ENCODE data around the gene ARTN. TPM values are rescaled to one million over a fixed set of nuclear protein-coding genes. Genes with fewer than 3 reads are reported as not detected.

Gene ARTN
- polyA plus RNA-seq, 3 donors = 0.15 TPM; not detected in 2

GRCh38 chr1:43913051-43913501, 20.5 kb upstream of the ARTN start:
- Histone ChIP-seq H3K79me2 (ENCODE audit: insufficient read depth, low read length) (no peaks in the 10 kb centered on the region), H3K9me3 (replicated peaks in 1 of 2; ENCODE audit: control insufficient read depth in 1 of 2, insufficient read depth in 1 of 2, low read length in 2 of 2) (no peaks in the 10 kb centered on the region), H3K27ac (ENCODE audit: low read depth in 1 of 2, low read length in 2 of 2) (no peak overlapping the region), H4K20me1 (ENCODE audit: insufficient read depth, low read length) (no peaks in the 10 kb centered on the region), H2AFZ (ENCODE audit: insufficient read depth, low read depth, low read length, poor library complexity, severe bottlenecking) (no peak overlapping the region), H3K36me3 (replicated peaks in 1 of 2; ENCODE audit: control insufficient read depth in 1 of 2, insufficient read depth in 2 of 2, low read length in 2 of 2) (peaks cover 7 to 16% of the 10 kb centered on the region in 2 donors), H3K4me3 (replicated peaks in 1 of 3; ENCODE audit: low read depth in 2 of 3, low read length in 3 of 3) (no peak overlapping the region), H3K4me2 (replicated peaks; ENCODE audit: extremely low read depth, low read length, poor library complexity, severe bottlenecking) (no peak overlapping the region), H3K9ac (ENCODE audit: insufficient read depth, low read length, poor library complexity, severe bottlenecking) (no peak overlapping the region), H3K27me3 (ENCODE audit: control insufficient read depth in 2 of 2, insufficient read depth in 2 of 2, low read length in 2 of 2) (no peaks in the 10 kb centered on the region), H3K4me1 (ENCODE audit: control insufficient read depth in 1 of 2, insufficient read depth in 2 of 2, low read length in 2 of 2) (no peaks in the 10 kb centered on the region)
- Mint-ChIP-seq H3K4me3 (no peak overlapping the region), H3K4me1 (no peaks in the 10 kb centered on the region), H3K27ac (no peak overlapping the region), H3K36me3 (peaks cover 6 to 21% of the 10 kb centered on the region in 2 donors), H3K27me3 (ENCODE audit: low read depth in 3 of 3) (peaks cover 0 to 3% (median 2%) of the 10 kb centered on the region in 3 donors), H3K9me3 (no peaks in the 10 kb centered on the region)
- TF ChIP-seq CTCF (IDR thresholded peaks at IDR 0.05) = no peak
- DNase-seq = no peak
- intact Hi-C loops (cut with micrococcal nuclease) = no loop called here
- WGBS (ENCODE audit: insufficient coverage) = no CpG with 5 or more reads among the region's 7 CpGs

GRCh38 chr1:43913666-43914360, 19.8 kb upstream of the ARTN start:
- H3K36me3 Mint-ChIP-seq = peaks cover 6 to 17% of the 10 kb centered on the region in 2 donors
- Histone ChIP-seq H2AFZ (ENCODE audit: insufficient read depth, low read depth, low read length, poor library complexity, severe bottlenecking) (no peak overlapping the region), H3K4me2 (replicated peaks; ENCODE audit: extremely low read depth, low read length, poor library complexity, severe bottlenecking) (no peak overlapping the region), H3K79me2 (ENCODE audit: insufficient read depth, low read length) (no peaks in the 10 kb centered on the region), H3K36me3 (replicated peaks in 1 of 2; ENCODE audit: control insufficient read depth in 1 of 2, insufficient read depth in 2 of 2, low read length in 2 of 2) (peaks cover 7 to 16% of the 10 kb centered on the region in 2 donors), H3K4me3 (replicated peaks in 1 of 3; ENCODE audit: low read depth in 2 of 3, low read length in 3 of 3) (no peak overlapping the region), H3K9me3 (replicated peaks in 1 of 2; ENCODE audit: control insufficient read depth in 1 of 2, insufficient read depth in 1 of 2, low read length in 2 of 2) (no peaks in the 10 kb centered on the region), H4K20me1 (ENCODE audit: insufficient read depth, low read length) (no peaks in the 10 kb centered on the region), H3K27ac (ENCODE audit: low read depth in 1 of 2, low read length in 2 of 2) (no peak overlapping the region), H3K27me3 (ENCODE audit: control insufficient read depth in 2 of 2, insufficient read depth in 2 of 2, low read length in 2 of 2) (no peaks in the 10 kb centered on the region), H3K9ac (ENCODE audit: insufficient read depth, low read length, poor library complexity, severe bottlenecking) (no peak overlapping the region), H3K4me1 (ENCODE audit: control insufficient read depth in 1 of 2, insufficient read depth in 2 of 2, low read length in 2 of 2) (no peaks in the 10 kb centered on the region)
- H3K4me1 Mint-ChIP-seq = no peaks in the 10 kb centered on the region
- 72% methylated on average over 10 of the region's 18 CpGs for WGBS (ENCODE audit: insufficient coverage)
- H3K27ac Mint-ChIP-seq = no peak overlapping the region
- DNase-seq = no peak
- intact Hi-C loops (cut with micrococcal nuclease) = no loop called here
- no peak overlapping the region for H3K4me3 Mint-ChIP-seq
- H3K9me3 Mint-ChIP-seq = no peaks in the 10 kb centered on the region
- no peak for TF ChIP-seq CTCF (IDR thresholded peaks at IDR 0.05)
- H3K27me3 Mint-ChIP-seq (ENCODE audit: low read depth in 3 of 3) = peaks cover 0 to 3% (median 2%) of the 10 kb centered on the region in 3 donors

Measured in CD14-positive monocyte (primary cell).